Activated B cell treated with CpG ODN at 0.5 μM for 24 hours (primary cell): ENCODE data around the gene TMEM164. TPM values are rescaled to one million over a fixed set of nuclear protein-coding genes. Genes with fewer than 3 reads are reported as not detected.
"Not testable (repeated sequence)": the region's sequence is repeated elsewhere in the genome, so short reads cannot be mapped to it uniquely, and the experiment has no call there.

Experiments
- ATAC-seq: fragments of 200-7000 bp; cut with Tn5 transposase; one replicate; pipeline ENCODE4 v1.10.0; 2021; ENCODE audit warnings: low read depth, mild to moderate bottlenecking, moderate library complexity
- CTCF ChIA-PET: fragments of 350-600 bp; sonication (Branson Sonifier 250); formaldehyde crosslinking; loops from one replicate; lab custom pipeline; 2021; ENCODE audit warnings: antibody characterized with exemption; lab: Charles Lee
- POLR2A ChIA-PET: fragments of 350-600 bp; sonication (Branson Sonifier 250); formaldehyde crosslinking; loops from one replicate; lab custom pipeline; 2021; ENCODE audit warnings: antibody characterized with exemption; lab: Charles Lee
- DNase-seq: peaks from one replicate; pipeline ENCODE4 v3.0.0; 2022
- H3K27ac Mint-ChIP-seq: one replicate; pipeline ENCODE4 v1.8.0; 2020; ENCODE audit warnings: mixed read lengths
- H3K27me3 Mint-ChIP-seq: one replicate; pipeline ENCODE4 v1.8.0; 2021; ENCODE audit warnings: mixed read lengths
- H3K36me3 Mint-ChIP-seq: one replicate; pipeline ENCODE4 v1.8.0; 2021; ENCODE audit warnings: low read depth, mixed read lengths
- H3K4me1 Mint-ChIP-seq: one replicate; pipeline ENCODE4 v1.8.0; 2021; ENCODE audit warnings: mixed read lengths
- H3K4me3 Mint-ChIP-seq: one replicate; pipeline ENCODE4 v1.8.0; 2020; ENCODE audit warnings: mild to moderate bottlenecking, mixed read lengths
- H3K9me3 Mint-ChIP-seq: one replicate; pipeline ENCODE4 v1.8.0; 2020; ENCODE audit warnings: mixed read lengths
- intact Hi-C: fragments of 100-400 bp; cut with micrococcal nuclease; formaldehyde crosslinking; loops from one replicate; pipeline ENCODE4 v1.15.1; 2024
- total RNA-seq: library from RNA; stranded (reverse); gene quantifications from 2 replicates; pipeline ENCODE4 v1.2.3, GENCODE V29; 2022
- TF ChIP-seq, protein P1 (sequence below): fragments of 200-600 bp; IDR thresholded peaks from one replicate; pipeline ENCODE4 v1.8.0; 2022; ENCODE audit warnings: antibody characterized with exemption, mild to moderate bottlenecking

Gene TMEM164
- total RNA-seq, 1 donor from 2014 or later, result 21.8 TPM

DNA sequence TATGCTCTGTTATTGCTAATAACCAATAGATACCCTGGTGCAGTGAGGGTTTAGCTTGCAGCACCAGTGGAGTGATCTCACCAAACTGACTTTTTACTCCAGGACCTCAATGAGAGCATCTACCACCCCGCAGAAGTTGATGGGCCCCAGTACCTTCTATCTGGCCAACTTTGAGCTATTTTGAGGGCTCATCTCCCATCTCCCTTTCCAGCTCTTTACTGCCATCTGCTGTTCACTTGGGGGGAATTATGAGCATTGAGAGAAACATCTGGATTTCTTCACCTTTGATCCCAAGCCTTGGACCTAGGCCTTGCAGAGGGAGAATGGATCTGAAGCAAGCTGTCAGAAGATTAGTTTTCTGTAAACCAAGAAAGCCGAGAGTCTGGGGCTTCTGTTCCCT, 143.6 kb downstream of the TMEM164 start:
- no peaks in the 10 kb centered on the region for H3K9me3 Mint-ChIP-seq
- no peaks in the 10 kb centered on the region for H3K27me3 Mint-ChIP-seq
- peaks cover 7% of the 10 kb centered on the region for H3K4me1 Mint-ChIP-seq
- CTCF ChIA-PET, result interaction anchor here (0.7 to 5.4 kb wide), 19 partner anchors 12 to 441 kb away, joined by 3 to 63 read pairs (median 4); no protein-coding TSS in a partner anchor
- no peak overlapping the region for H3K27ac Mint-ChIP-seq
- DNase-seq, result no peak
- no peak overlapping the region for H3K4me3 Mint-ChIP-seq
- peak; percentile 47 for ATAC-seq
- TF ChIP-seq, protein P1, sequence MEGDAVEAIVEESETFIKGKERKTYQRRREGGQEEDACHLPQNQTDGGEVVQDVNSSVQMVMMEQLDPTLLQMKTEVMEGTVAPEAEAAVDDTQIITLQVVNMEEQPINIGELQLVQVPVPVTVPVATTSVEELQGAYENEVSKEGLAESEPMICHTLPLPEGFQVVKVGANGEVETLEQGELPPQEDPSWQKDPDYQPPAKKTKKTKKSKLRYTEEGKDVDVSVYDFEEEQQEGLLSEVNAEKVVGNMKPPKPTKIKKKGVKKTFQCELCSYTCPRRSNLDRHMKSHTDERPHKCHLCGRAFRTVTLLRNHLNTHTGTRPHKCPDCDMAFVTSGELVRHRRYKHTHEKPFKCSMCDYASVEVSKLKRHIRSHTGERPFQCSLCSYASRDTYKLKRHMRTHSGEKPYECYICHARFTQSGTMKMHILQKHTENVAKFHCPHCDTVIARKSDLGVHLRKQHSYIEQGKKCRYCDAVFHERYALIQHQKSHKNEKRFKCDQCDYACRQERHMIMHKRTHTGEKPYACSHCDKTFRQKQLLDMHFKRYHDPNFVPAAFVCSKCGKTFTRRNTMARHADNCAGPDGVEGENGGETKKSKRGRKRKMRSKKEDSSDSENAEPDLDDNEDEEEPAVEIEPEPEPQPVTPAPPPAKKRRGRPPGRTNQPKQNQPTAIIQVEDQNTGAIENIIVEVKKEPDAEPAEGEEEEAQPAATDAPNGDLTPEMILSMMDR, result no peak
- POLR2A ChIA-PET, result no interaction called here
- peaks cover 17% of the 10 kb centered on the region for H3K36me3 Mint-ChIP-seq
- intact Hi-C loops, result loop anchor here (1.0 to 10.0 kb wide), 5 partner anchors 262 to 1098 kb away; partner anchors contain the start of gene GUCY2F

DNA sequence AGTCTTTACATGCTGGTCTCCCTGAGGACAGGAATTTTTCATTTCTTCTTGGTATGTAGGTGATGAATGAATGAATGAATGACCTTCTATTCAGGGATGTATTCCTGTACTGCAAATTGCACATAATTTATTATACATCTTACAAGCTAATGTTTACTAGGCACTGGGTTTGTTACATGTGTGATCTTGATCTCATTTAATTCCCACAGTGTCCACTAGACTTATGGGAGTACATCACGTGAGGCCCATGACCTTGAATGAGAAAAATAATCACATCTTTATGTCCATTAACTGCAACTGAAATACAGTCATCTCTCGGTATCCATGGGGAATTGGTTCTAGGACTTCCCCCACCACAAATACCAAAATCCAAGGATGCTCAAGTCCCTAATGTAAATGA, 150.3 kb downstream of the TMEM164 start:
- CTCF ChIA-PET, result interaction anchor here (1.0 to 1.2 kb wide), 2 partner anchors 255 to 258 kb away, joined by 3 to 5 read pairs; no protein-coding TSS in a partner anchor
- no peak overlapping the region for H3K4me3 Mint-ChIP-seq

DNA sequence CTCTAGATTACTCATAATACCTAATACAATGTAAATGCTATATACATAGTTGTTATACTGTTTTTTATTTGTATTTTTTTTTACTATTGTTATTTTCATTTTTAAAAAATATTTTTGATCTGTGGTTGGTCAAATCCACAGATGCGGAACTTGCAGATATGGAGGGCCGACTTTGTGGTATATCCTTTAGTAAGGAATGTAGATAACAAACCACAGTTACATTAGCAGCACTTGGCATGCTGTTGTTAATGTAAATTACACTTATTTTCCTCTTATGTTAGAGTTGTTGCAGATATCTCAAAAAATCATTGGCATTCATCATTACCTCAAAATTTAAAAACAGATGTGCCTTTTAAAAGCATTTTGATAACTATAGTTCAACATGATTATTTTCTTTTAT, 151.0 kb downstream of the TMEM164 start:
- H3K27ac Mint-ChIP-seq, result no peak overlapping the region
- CTCF ChIA-PET, result interaction anchor here (1.0 to 1.2 kb wide), 2 partner anchors 254 to 257 kb away, joined by 3 to 5 read pairs; no protein-coding TSS in a partner anchor
- TF ChIP-seq, protein P1, result no peak

More for the DNA sequence above, 150.3 kb downstream of the TMEM164 start:
- DNase-seq (no peak), ATAC-seq (no peak)
- Mint-ChIP-seq H3K36me3 (peaks cover 19% of the 10 kb centered on the region), H3K27ac (no peak overlapping the region), H3K27me3 (no peaks in the 10 kb centered on the region), H3K4me1 (no peaks in the 10 kb centered on the region), H3K9me3 (no peaks in the 10 kb centered on the region)
- POLR2A ChIA-PET, result no interaction called here
- TF ChIP-seq, protein P1, result no peak
- intact Hi-C loops, result no loop called here

DNA sequence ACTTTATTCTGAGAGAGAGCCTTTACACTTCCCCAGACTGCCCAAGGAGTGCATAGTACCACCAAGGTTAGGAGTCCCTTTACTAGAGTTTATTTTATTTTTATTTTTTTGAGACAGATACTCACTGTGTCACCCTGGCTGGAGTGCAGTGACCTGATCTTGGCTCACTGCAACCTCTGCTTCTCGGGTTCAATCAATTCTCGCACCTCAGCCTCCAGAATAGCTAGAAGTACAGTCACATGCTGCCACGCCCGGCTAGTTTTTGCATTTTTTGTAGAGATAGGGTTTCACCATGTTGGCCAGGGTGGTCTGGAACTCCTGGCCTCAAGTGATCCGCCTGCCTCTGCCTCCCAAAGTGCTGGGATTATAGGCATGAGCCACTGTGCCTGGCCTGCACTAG, 151.4 kb downstream of the TMEM164 start:
- CTCF ChIA-PET, POLR2A ChIA-PET, H3K27ac Mint-ChIP-seq, intact Hi-C loops, H3K4me3 Mint-ChIP-seq, H3K27me3 Mint-ChIP-seq, H3K4me1 Mint-ChIP-seq, ATAC-seq, H3K9me3 Mint-ChIP-seq, DNase-seq: not testable (repeated sequence)
- H3K36me3 Mint-ChIP-seq, result peaks cover 14% of the 10 kb centered on the region

More for the DNA sequence above, 151.0 kb downstream of the TMEM164 start:
- intact Hi-C loops, result no loop called here
- Mint-ChIP-seq H3K9me3 (no peaks in the 10 kb centered on the region), H3K36me3 (peaks cover 16% of the 10 kb centered on the region), H3K4me1 (peaks cover under 1% of the 10 kb centered on the region), H3K4me3 (no peak overlapping the region), H3K27me3 (no peaks in the 10 kb centered on the region)
- DNase-seq, result no peak
- POLR2A ChIA-PET, result no interaction called here
- ATAC-seq, result no peak

DNA sequence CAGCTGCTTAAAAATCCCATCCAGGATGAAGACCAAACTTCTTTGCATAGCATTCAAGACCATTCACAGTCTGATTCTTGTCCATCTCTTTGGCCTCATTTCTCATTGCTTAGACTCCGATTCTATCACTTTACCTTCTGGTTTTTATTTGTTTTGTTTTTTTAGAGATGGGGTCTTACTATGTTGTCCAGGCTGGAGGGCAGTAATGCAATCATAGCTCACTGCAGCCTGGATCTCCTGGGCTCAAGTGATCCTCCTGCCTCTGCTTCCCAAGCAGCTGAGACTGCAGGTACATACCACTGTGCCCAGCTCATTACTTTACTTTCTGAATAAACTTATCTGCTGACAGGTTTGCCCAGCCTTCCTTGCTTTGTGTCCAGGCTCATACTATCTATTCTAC, 152.8 kb downstream of the TMEM164 start:
- ATAC-seq, result no peak
- H3K27ac Mint-ChIP-seq, result no peak overlapping the region
- H3K36me3 Mint-ChIP-seq, result peaks cover 5% of the 10 kb centered on the region
- CTCF ChIA-PET, result interaction anchor here (0.7 to 8.8 kb wide), 6 partner anchors 8 to 262 kb away, joined by 3 to 213 read pairs (median 4); partner anchors contain the start of gene AMMECR1
- DNase-seq, result no peak
- peaks cover 13% of the 10 kb centered on the region for H3K4me1 Mint-ChIP-seq
- intact Hi-C loops, result loop anchor here (1.0 to 2.0 kb wide), 3 partner anchors 253 to 691 kb away; no protein-coding TSS in a partner anchor
- POLR2A ChIA-PET, result no interaction called here
- H3K27me3 Mint-ChIP-seq, result no peaks in the 10 kb centered on the region
- TF ChIP-seq, protein P1, result no peak
- H3K9me3 Mint-ChIP-seq, result no peaks in the 10 kb centered on the region
- H3K4me3 Mint-ChIP-seq, result no peak overlapping the region
